Hepatocyte (in vitro differentiated cells): ENCODE measurements around the gene ASTN2. TPM values are rescaled to one million over a fixed set of nuclear protein-coding genes. Genes with fewer than 3 reads are reported as not detected.

Experiments
- DNase-seq: peaks from one replicate; pipeline ENCODE4 v3.0.0-alpha.2; 2016; ENCODE audit warnings: low spot score
- H2AFZ ChIP-seq: fragments of 200-600 bp; sonication (generic); 2 replicates; pipeline ENCODE4 v1.6.0; 2016; ENCODE audit warnings: antibody characterized with exemption, mild to moderate bottlenecking
- H3K27ac ChIP-seq: fragments of 200-600 bp; sonication (generic); 2 replicates; pipeline ENCODE4 v1.5.1; 2016; ENCODE audit warnings: mild to moderate bottlenecking
- H3K27me3 ChIP-seq: fragments of 200-600 bp; sonication (generic); 2 replicates; pipeline ENCODE4 v1.6.1; 2016
- H3K36me3 ChIP-seq: fragments of 200-600 bp; sonication (generic); replicated peaks from 2 replicates; pipeline ENCODE4 v1.5.1; 2016; ENCODE audit warnings: low read depth; ENCODE audit not compliant: insufficient read depth
- H3K4me1 ChIP-seq: fragments of 200-600 bp; sonication (generic); 2 replicates; pipeline ENCODE4 v1.5.1; 2016; ENCODE audit warnings: mild to moderate bottlenecking, moderate library complexity; ENCODE audit not compliant: insufficient read depth
- H3K4me2 ChIP-seq: fragments of 200-600 bp; sonication (generic); 2 replicates; pipeline ENCODE4 v1.6.0; 2016
- H3K4me3 ChIP-seq: fragments of 200-600 bp; sonication (generic); 2 replicates; pipeline ENCODE4 v1.5.1; 2016; ENCODE audit warnings: mild to moderate bottlenecking
- H3K79me2 ChIP-seq: fragments of 200-600 bp; sonication (generic); 2 replicates; pipeline ENCODE4 v1.6.0; 2017; ENCODE audit warnings: mild to moderate bottlenecking
- H3K9me2 ChIP-seq: fragments of 200-600 bp; sonication (generic); replicated peaks from 2 replicates; pipeline ENCODE4 v1.6.0; 2017; ENCODE audit warnings: mild to moderate bottlenecking; ENCODE audit not compliant: insufficient read depth
- H3K9me3 ChIP-seq: fragments of 200-600 bp; sonication (generic); 2 replicates; pipeline ENCODE4 v1.5.1; 2016; ENCODE audit warnings: low read depth, mild to moderate bottlenecking
- H4K20me1 ChIP-seq: fragments of 200-600 bp; sonication (generic); 2 replicates; pipeline ENCODE4 v1.6.0; 2016; ENCODE audit warnings: mild to moderate bottlenecking; ENCODE audit not compliant: insufficient read depth, poor library complexity, severe bottlenecking
- EZH2 ChIP-seq: fragments of 200-600 bp; sonication (generic); IDR thresholded peaks from 2 replicates; pipeline ENCODE4 v1.6.1; 2016; ENCODE audit warnings: antibody characterized with exemption, mild to moderate bottlenecking, borderline replicate concordance
- EZH2phosphoT487 ChIP-seq: fragments of 200-600 bp; sonication (generic); IDR thresholded peaks from one replicate; pipeline ENCODE4 v1.6.1; 2018; ENCODE audit warnings: antibody characterized with exemption, mild to moderate bottlenecking, low read depth, moderate library complexity; ENCODE audit not compliant: unreplicated experiment, severe bottlenecking
- WGBS: methylation state at CpG from one replicate; pipeline ENCODE4 v1.1.6; 2016; ENCODE audit warnings: low lambda C conversion rate; ENCODE audit errors: missing lambda C conversion rate; 5-methylcytosine and 5-hydroxymethylcytosine counted together
- polyA plus RNA-seq: library from polyadenylated mRNA; unstranded; fragments of >200 nt; fragmentation: Nextera tagmentation; extraction: Ambion mirVana; gene quantifications from 2 replicates; pipeline ENCODE4 v1.2.1, GENCODE V29; 2016
- total RNA-seq: library from RNA; depleted of rRNA; stranded (reverse); fragments of >200 nt; gene quantifications from 2 replicates; pipeline ENCODE4 v1.2.3, GENCODE V29; 2014
- TF ChIP-seq, protein P1 (sequence below): fragments of 200-600 bp; sonication (generic); IDR thresholded peaks from 2 replicates; pipeline ENCODE4 v1.5.1; 2016; ENCODE audit warnings: antibody characterized with exemption, mild to moderate bottlenecking; ENCODE audit not compliant: poor library complexity

ASTN2 gene
- total and polyA plus RNA-seq, 2 experiments from 2014 or later, result 6.4 to 8.4 TPM

DNA sequence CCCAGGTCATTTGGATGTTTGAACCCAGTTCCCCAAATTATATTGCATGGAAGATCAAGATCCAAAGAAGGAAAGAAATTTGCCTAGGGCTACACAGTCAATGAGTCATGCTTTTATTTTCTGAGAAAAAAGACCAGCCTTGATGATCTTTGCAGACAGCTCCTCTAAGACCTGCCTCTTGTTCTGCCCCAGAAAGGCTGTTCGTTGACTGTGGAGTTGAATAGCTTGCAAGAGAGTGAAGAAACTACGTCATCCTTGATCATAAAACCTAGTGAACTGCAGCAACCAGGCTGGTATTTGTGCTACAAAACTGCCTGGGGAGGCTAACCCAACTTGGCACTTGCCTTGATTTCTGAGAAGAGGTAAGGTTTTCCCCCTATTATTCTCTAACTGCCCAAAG lies 997.4 kb downstream of the ASTN2 start:
- TF ChIP-seq EZH2phosphoT487 (no peak), EZH2 (no peak)
- TF ChIP-seq, protein P1, sequence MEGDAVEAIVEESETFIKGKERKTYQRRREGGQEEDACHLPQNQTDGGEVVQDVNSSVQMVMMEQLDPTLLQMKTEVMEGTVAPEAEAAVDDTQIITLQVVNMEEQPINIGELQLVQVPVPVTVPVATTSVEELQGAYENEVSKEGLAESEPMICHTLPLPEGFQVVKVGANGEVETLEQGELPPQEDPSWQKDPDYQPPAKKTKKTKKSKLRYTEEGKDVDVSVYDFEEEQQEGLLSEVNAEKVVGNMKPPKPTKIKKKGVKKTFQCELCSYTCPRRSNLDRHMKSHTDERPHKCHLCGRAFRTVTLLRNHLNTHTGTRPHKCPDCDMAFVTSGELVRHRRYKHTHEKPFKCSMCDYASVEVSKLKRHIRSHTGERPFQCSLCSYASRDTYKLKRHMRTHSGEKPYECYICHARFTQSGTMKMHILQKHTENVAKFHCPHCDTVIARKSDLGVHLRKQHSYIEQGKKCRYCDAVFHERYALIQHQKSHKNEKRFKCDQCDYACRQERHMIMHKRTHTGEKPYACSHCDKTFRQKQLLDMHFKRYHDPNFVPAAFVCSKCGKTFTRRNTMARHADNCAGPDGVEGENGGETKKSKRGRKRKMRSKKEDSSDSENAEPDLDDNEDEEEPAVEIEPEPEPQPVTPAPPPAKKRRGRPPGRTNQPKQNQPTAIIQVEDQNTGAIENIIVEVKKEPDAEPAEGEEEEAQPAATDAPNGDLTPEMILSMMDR, result no peak
- Histone ChIP-seq H3K4me1 (peaks cover 3% of the 10 kb centered on the region), H4K20me1 (no peaks in the 10 kb centered on the region), H3K9me2 (no peaks in the 10 kb centered on the region), H3K27ac (no peak overlapping the region), H3K9me3 (no peaks in the 10 kb centered on the region), H3K79me2 (no peaks in the 10 kb centered on the region), H2AFZ (no peak overlapping the region), H3K4me2 (no peak overlapping the region), H3K36me3 (no peaks in the 10 kb centered on the region), H3K27me3 (no peaks in the 10 kb centered on the region), H3K4me3 (no peak overlapping the region)
- 65% methylated on average over 2 of the region's 2 CpGs for WGBS
- no peak for DNase-seq

GRCh38 chr9:116416421-116416820 lies 998.4 kb downstream of the ASTN2 start:
- H3K27ac ChIP-seq, result no peak overlapping the region
- DNase-seq, result no peak
- no peak for TF ChIP-seq EZH2
- TF ChIP-seq, protein P1, result no peak
- no peak for TF ChIP-seq EZH2phosphoT487
- H3K79me2 ChIP-seq, result no peaks in the 10 kb centered on the region
- H3K4me3 ChIP-seq, result no peak overlapping the region
- peaks cover 3% of the 10 kb centered on the region for H3K4me1 ChIP-seq
- no peaks in the 10 kb centered on the region for H3K27me3 ChIP-seq
- WGBS, result 96% methylated on average over 1 of the region's 1 CpG
- no peaks in the 10 kb centered on the region for H3K36me3 ChIP-seq
- no peaks in the 10 kb centered on the region for H3K9me3 ChIP-seq
- no peak overlapping the region for H3K4me2 ChIP-seq
- H2AFZ ChIP-seq, result no peak overlapping the region
- no peaks in the 10 kb centered on the region for H4K20me1 ChIP-seq
- no peaks in the 10 kb centered on the region for H3K9me2 ChIP-seq

GRCh38 chr9:116414374-116414773 lies 1000.5 kb downstream of the ASTN2 start:
- H3K9me2 ChIP-seq, result no peaks in the 10 kb centered on the region
- H3K27me3 ChIP-seq, result no peaks in the 10 kb centered on the region
- no peaks in the 10 kb centered on the region for H3K9me3 ChIP-seq
- H3K36me3 ChIP-seq, result no peaks in the 10 kb centered on the region
- H3K4me2 ChIP-seq, result no peak overlapping the region
- H3K27ac ChIP-seq, result no peak overlapping the region
- no peak for DNase-seq
- no peaks in the 10 kb centered on the region for H3K79me2 ChIP-seq
- H3K4me1 ChIP-seq, result no peaks in the 10 kb centered on the region
- H2AFZ ChIP-seq, result no peak overlapping the region
- TF ChIP-seq, protein P1, result no peak
- TF ChIP-seq EZH2, result no peak
- TF ChIP-seq EZH2phosphoT487, result no peak
- WGBS, result 46% methylated on average over 2 of the region's 2 CpGs
- no peaks in the 10 kb centered on the region for H4K20me1 ChIP-seq
- H3K4me3 ChIP-seq, result no peak overlapping the region

DNA sequence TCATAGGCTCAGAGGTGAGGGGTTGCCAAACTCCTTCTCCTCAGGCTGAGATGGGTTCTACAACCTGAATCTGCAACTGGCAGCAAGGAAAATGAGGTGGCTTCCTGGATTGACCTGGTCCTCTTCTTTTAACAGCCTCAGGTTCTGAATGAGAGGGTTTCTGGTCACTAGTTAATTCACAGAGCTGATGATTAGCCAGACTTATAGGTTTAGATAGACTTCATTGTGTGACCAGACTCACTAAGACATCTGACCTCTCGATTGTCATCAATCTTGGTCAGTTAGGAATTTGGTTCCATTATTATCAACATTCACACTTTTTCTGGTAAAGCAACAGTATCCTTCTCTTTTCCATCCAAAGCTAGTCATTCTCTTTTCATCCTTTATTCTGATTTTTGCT lies 1003.4 kb downstream of the ASTN2 start:
- no peaks in the 10 kb centered on the region for H3K36me3 ChIP-seq
- no peaks in the 10 kb centered on the region for H3K79me2 ChIP-seq
- no peak overlapping the region for H3K4me3 ChIP-seq
- H3K9me2 ChIP-seq, result no peaks in the 10 kb centered on the region
- no peaks in the 10 kb centered on the region for H3K4me1 ChIP-seq
- TF ChIP-seq EZH2phosphoT487 (no peak), EZH2 (no peak)
- TF ChIP-seq, protein P1, result no peak
- H4K20me1 ChIP-seq, result no peaks in the 10 kb centered on the region
- WGBS, result 72% methylated on average over 1 of the region's 1 CpG
- no peaks in the 10 kb centered on the region for H3K27me3 ChIP-seq
- H3K4me2 ChIP-seq, result no peak overlapping the region
- H2AFZ ChIP-seq, result no peak overlapping the region
- no peak overlapping the region for H3K27ac ChIP-seq
- no peaks in the 10 kb centered on the region for H3K9me3 ChIP-seq
- no peak for DNase-seq
